ENCODE data around the gene AAMP. TPM values are rescaled to one million over a fixed set of nuclear protein-coding genes. Genes with fewer than 3 reads are reported as not detected.

Gene AAMP
- total and polyA plus RNA-seq, 10 donors, result 54.1 to 93.8 (median 62.5) TPM

DNA sequence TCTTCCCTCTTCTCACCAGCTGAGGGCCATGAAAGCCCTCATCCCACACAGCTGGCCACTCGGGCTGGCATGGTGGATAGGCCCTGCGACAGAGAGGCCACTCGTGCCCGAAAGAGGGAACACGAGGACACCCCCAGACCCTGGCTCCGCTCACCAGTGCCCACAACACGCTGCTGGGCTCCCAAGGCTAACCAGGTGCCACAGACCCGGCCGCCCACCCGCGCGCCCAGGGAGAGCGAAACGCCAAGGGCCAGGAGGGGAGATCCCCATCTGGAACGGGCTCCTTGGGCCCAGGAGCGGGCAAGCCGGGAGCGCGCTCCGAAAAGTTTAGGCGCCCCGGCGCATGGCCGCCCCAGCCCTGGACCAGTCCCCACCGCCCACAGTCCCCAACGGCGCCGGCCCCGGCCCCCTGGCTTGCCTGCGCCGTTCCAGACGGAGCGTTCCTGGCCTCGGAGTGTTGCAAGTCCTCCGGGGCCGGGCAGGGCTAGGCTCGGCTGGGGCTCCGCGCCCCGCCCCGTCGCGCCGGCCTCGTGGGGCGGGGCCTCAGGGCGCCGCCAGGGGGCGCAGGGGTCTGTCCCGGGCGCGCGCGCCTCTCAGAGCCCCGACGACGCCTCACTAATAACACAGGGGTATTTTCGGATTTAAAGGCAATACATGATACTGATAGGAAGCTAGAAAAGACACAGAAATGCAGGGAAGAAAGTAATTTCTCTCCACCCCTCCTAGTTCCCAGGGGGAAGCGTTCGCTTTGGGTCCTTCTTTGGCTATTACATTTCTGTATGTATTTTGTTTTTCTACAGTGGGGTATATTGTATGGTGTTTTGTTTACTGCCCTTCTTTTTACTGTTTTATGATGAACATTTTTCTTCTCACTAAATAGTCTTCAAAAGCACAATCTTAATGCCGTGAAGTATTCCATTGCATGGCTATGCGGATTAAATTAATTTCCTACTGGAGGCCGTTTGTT lies 22.4 kb upstream of the AAMP start, which contains the start of gene TMBIM1:
TSS of gene TMBIM1 (minus strand) at position 456 of the 967 bp plus-strand sequence. CDS start 10,362 bp downstream, outside the sequence.
- no peaks in the 10 kb centered on the region for H3K27me3 ChIP-seq (replicated peaks in 1 of 7)
- intact Hi-C loops (cut with DNase I; ENCODE audit: low total_unique reads), result loop anchor here (10.0 kb wide), 1 partner anchor 102 kb away; the partner anchor contains the start of gene CTDSP1
- no peaks in the 10 kb centered on the region for H3K9me3 ChIP-seq
- DNase-seq, result peak; percentile 96
- H3K36me3 ChIP-seq, result no peaks in the 10 kb centered on the region
- TF ChIP-seq, protein P1, sequence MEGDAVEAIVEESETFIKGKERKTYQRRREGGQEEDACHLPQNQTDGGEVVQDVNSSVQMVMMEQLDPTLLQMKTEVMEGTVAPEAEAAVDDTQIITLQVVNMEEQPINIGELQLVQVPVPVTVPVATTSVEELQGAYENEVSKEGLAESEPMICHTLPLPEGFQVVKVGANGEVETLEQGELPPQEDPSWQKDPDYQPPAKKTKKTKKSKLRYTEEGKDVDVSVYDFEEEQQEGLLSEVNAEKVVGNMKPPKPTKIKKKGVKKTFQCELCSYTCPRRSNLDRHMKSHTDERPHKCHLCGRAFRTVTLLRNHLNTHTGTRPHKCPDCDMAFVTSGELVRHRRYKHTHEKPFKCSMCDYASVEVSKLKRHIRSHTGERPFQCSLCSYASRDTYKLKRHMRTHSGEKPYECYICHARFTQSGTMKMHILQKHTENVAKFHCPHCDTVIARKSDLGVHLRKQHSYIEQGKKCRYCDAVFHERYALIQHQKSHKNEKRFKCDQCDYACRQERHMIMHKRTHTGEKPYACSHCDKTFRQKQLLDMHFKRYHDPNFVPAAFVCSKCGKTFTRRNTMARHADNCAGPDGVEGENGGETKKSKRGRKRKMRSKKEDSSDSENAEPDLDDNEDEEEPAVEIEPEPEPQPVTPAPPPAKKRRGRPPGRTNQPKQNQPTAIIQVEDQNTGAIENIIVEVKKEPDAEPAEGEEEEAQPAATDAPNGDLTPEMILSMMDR (IDR thresholded peaks at IDR 0.05 in 8 of 11, conservative IDR thresholded peaks at IDR 0.05 in 3 of 11), result peak; percentile 17 to 100 (median 97)
- peak; percentile 75 to 88 (median 86) for TF ChIP-seq POLR2AphosphoS5 (IDR thresholded peaks at IDR 0.05)
- peak in 1 of 3 donors; percentile 9 for TF ChIP-seq POLR2A (IDR thresholded peaks at IDR 0.05)
- H3K4me3 ChIP-seq, result peak within 1 kb of the TSS; percentile 48 to 92 (median 70)
- 4 to 13% (median 9%) methylated on average over 18 to 63 of the region's 63 CpGs for WGBS, 5 donors
- peaks cover 46 to 78% (median 64%) of the 10 kb centered on the region in 6 donors for H3K4me1 ChIP-seq
- peak within 1 kb of the TSS; percentile 92 to 98 (median 96) for H3K27ac ChIP-seq

DNA sequence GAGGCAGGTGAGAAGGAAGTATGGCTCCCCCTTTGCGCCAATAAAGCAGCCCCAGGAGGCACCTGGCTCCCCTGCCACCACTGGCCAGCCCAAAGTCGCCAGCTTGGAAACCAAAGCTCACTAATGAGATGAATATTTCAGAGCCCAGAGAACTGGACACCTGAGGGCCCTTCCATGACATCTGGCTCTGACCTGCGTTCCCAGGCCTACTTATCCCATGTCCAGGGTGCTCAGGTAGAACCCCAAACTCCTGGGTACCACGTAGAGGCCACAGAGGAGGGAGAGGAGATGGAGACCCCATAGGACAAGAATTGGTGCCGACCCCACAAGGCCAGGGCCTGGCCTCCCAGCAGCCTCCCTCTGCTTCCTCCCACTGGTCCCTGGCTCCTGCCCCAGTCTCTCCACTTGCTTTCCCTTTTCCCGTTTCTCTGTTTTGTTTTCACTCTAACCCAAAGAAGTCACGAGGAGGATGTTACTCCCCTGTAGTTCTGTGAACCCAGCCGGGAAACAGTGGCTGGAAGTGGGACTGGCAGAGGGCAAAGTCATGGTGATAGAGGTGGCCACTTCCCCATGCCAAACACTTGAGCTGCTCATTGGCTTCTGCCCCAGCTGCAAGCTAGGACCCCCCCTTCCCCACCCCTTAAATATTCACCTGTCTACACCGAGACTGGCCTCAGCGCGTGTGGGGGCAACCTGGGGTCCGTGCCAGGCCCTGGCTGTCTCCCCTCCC lies 21.5 kb upstream of the AAMP start:
- H3K4me3 ChIP-seq, result peak overlapping the region; percentile 48 to 92 (median 70)
- H3K27me3 ChIP-seq (replicated peaks in 1 of 7), result no peaks in the 10 kb centered on the region
- H3K4me1 ChIP-seq, result peaks cover 54 to 87% (median 73%) of the 10 kb centered on the region in 6 donors
- intact Hi-C loops (cut with DNase I; ENCODE audit: low total_unique reads), result loop anchor here (10.0 kb wide), 1 partner anchor 103 kb away; the partner anchor contains the start of gene CTDSP1
- no peaks in the 10 kb centered on the region for H3K9me3 ChIP-seq
- no peaks in the 10 kb centered on the region for H3K36me3 ChIP-seq
- no peak for TF ChIP-seq POLR2A (IDR thresholded peaks at IDR 0.05)
- peak in 1 of 3 donors; percentile 52 for TF ChIP-seq POLR2AphosphoS5 (IDR thresholded peaks at IDR 0.05)
- TF ChIP-seq, protein P1 (IDR thresholded peaks at IDR 0.05 in 8 of 11, conservative IDR thresholded peaks at IDR 0.05 in 3 of 11), result no peak
- DNase-seq, result peak; percentile 81
- peak overlapping the region; percentile 92 to 98 (median 96) for H3K27ac ChIP-seq
- WGBS, 5 donors, result 21 to 35% (median 23%) methylated on average over 8 to 12 of the region's 12 CpGs

DNA sequence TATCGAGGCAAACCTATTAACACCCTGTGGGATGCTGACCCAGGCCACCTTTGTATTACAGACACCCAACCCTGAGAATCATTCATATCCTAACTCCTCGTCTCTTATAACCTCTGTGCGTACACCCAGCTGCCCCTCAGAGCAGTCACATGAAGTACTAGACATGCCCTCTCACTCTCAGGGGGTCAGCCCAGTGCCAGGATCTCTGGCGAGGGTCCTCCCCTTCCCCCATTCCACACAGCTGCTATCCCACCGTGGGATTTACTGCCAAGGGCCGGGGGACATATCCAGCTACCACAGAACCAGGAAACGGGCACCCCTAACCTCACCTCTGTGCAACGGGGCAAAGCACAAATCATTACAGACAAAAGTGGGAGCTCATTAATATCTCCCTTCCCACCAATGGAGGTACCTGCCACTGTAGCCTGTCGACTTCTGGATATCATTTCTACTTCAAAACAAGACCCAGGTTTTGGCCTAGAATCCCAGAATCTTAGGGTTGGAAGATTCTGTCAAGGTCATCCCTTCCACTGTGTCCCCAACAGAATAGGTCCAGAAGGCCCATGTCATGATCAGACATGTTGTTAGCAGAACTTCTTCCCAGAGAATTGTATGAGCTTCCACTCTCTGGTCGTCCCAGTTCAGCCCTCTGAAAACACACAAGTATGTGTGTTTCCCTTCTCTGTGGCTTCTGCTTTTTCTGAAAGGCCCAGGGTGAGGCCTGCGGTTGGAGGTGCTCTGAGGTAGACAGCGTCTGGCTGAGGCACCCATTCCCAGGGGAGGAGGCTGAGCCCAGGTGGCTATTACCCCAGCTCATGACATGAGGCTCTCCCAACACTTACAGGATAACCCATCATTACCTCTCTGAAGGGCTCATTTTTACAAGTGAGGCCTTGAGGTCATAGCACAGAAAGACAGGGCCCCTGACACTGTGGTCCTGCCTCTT lies 20.7 kb upstream of the AAMP start:
- peak overlapping the region; percentile 48 to 92 (median 70) for H3K4me3 ChIP-seq
- H3K4me1 ChIP-seq, result peaks cover 63 to 96% (median 82%) of the 10 kb centered on the region in 6 donors
- H3K36me3 ChIP-seq, result peaks cover 0 to 2% (median 0%) of the 10 kb centered on the region in 6 donors
- TF ChIP-seq, protein P1 (IDR thresholded peaks at IDR 0.05 in 8 of 11, conservative IDR thresholded peaks at IDR 0.05 in 3 of 11), result no peak
- TF ChIP-seq POLR2AphosphoS5 (IDR thresholded peaks at IDR 0.05) (peak in 2 of 3 donors; percentile 75 to 77), POLR2A (IDR thresholded peaks at IDR 0.05) (no peak)
- WGBS, 5 donors, result 30 to 40% (median 37%) methylated on average over 12 of the region's 12 CpGs
- intact Hi-C loops (cut with DNase I; ENCODE audit: low total_unique reads), result loop anchor here (10.0 kb wide), 1 partner anchor 104 kb away; the partner anchor contains the start of gene CTDSP1
- H3K27ac ChIP-seq, result peak overlapping the region; percentile 92 to 98 (median 96)
- H3K27me3 ChIP-seq (replicated peaks in 1 of 7), result no peaks in the 10 kb centered on the region
- DNase-seq, result peak; percentile 92
- no peaks in the 10 kb centered on the region for H3K9me3 ChIP-seq

Measured in spleen (tissue), 11 donors.